Measurements from ENCODE around the gene COLEC11.
A peak's percentile ranks its signal among the peaks of the same experiment; 100 is the strongest.
"Not testable (repeated sequence)": the region's sequence is repeated elsewhere in the genome, so short reads cannot be mapped to it uniquely, and the experiment has no call there.

Gene COLEC11

GRCh38 chr2:3558205-3559014 lies 36.5 kb upstream of the COLEC11 start, which contains the start of gene RNASEH1:
TSS of gene RNASEH1 (minus strand) at chr2:3558333. CDS start at chr2:3558260, 73 bp downstream.
- POLR2A ChIA-PET (ENCODE audit: low non-redundant PET), result interaction anchor here (0.6 kb wide), 2 partner anchors 16 to 42 kb away, joined by 3 to 4 read pairs; partner anchors contain the start of gene RPS7
- no peak for TF ChIP-seq CTCF (conservative IDR thresholded peaks at IDR 0.05; ENCODE audit: low read depth)
- CTCF ChIA-PET, result interaction anchor here (0.6 to 1.0 kb wide), 3 partner anchors 16 to 40 kb away, joined by 3 read pairs; no protein-coding TSS in a partner anchor
- H3K27ac ChIP-seq, result peak within 1 kb of the TSS; percentile 90
- DNase-seq (ENCODE audit: low spot score), result peak; percentile 100

GRCh38 chr2:3563521-3563976 lies 31.4 kb upstream of the COLEC11 start:
- ChIA-PET POLR2A (ENCODE audit: low non-redundant PET) (no interaction called here), CTCF (no interaction called here)
- DNase-seq (ENCODE audit: low spot score), result no peak
- TF ChIP-seq CTCF (conservative IDR thresholded peaks at IDR 0.05; ENCODE audit: low read depth), result no peak
- H3K27ac ChIP-seq, result no peak overlapping the region

GRCh38 chr2:3565117-3565516 lies 29.8 kb upstream of the COLEC11 start:
- CTCF ChIA-PET, result no interaction called here
- POLR2A ChIA-PET (ENCODE audit: low non-redundant PET), result no interaction called here
- no peak overlapping the region for H3K27ac ChIP-seq
- TF ChIP-seq CTCF (conservative IDR thresholded peaks at IDR 0.05; ENCODE audit: low read depth), result no peak
- no peak for DNase-seq (ENCODE audit: low spot score)

GRCh38 chr2:3566806-3567205 lies 28.1 kb upstream of the COLEC11 start:
- ChIA-PET CTCF (no interaction called here), POLR2A (ENCODE audit: low non-redundant PET) (no interaction called here)
- no peak overlapping the region for H3K27ac ChIP-seq
- no peak for DNase-seq (ENCODE audit: low spot score)
- TF ChIP-seq CTCF (conservative IDR thresholded peaks at IDR 0.05; ENCODE audit: low read depth), result no peak

- POLR2A ChIA-PET (ENCODE audit: low non-redundant PET); CTCF ChIA-PET; DNase-seq (ENCODE audit: low spot score); H3K27ac ChIP-seq: not testable (repeated sequence)
Observed at GRCh38 chr2:3569656-3570055, 25.3 kb upstream of the COLEC11 start.

- ChIA-PET CTCF (no interaction called here), POLR2A (ENCODE audit: low non-redundant PET) (no interaction called here)
- DNase-seq (ENCODE audit: low spot score), result peak; percentile 21
- TF ChIP-seq CTCF (conservative IDR thresholded peaks at IDR 0.05; ENCODE audit: low read depth), result no peak
- no peak overlapping the region; the same call in 1 of the 2 replicates for H3K27ac ChIP-seq
Observed at GRCh38 chr2:3571284-3571683, 23.6 kb upstream of the COLEC11 start.

- no peak for DNase-seq (ENCODE audit: low spot score)
- H3K27ac ChIP-seq, result no peak overlapping the region
- ChIA-PET POLR2A (ENCODE audit: low non-redundant PET) (no interaction called here), CTCF (no interaction called here)
- TF ChIP-seq CTCF (conservative IDR thresholded peaks at IDR 0.05; ENCODE audit: low read depth), result no peak
Observed at GRCh38 chr2:3572620-3573019, 22.3 kb upstream of the COLEC11 start.

Measured in RWPE1 (cell line).